ENCODE data around the gene DLL3. TPM values are rescaled to one million over a fixed set of nuclear protein-coding genes. Genes with fewer than 3 reads are reported as not detected.

Gene DLL3
- total RNA-seq, 1 donor from 2014 or later: not detected

DNA sequence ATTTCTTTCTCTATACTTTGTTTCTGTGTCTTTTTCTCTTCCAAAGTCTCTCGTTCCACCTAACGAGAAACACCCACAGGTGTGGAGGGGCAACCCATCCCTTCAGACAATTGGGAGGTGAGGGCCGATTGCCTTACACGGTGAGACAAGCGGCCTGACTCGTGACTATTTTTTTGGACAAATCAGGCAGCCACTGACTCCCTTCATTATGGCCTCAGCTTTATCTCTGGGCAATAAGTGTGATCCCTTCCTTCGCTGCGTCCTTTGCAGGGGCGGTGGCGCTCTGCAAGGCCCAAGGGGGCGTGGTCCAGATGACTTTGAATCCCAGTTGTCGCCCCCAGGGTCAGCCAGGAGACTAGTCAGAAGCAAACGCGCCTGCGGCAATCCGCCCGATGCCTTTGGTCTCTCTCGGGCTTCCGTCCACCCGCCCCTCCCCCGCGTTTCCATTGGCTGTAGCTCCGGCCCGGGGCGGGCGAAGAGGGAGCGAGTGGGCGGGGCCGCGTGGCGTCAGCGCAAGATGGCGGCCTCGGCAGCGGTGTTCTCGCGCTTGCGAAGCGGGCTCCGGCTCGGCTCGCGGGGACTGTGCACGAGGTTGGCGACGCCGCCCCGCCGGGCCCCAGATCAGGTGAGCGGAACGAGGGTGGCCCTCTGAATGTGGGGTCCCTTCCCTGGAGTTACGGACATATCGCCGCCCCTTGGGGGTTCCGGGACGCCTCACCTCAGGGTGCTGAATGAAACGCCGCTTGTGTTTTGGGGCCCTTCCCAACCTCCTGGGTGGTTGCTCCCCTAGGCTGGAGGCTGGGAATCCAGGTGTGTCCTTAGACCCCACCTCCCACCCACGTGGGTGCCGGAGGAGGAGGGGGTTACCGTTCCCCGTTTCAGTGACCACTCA, 18.2 kb upstream of the DLL3 start, which contains the start of gene TIMM50:
Gene TIMM50, plus strand, starts transcription at position 502 of the 892 bp plus-strand sequence. Its CDS starts 16 bp downstream, at position 518.
- ATAC-seq: peak; percentile 98

DNA sequence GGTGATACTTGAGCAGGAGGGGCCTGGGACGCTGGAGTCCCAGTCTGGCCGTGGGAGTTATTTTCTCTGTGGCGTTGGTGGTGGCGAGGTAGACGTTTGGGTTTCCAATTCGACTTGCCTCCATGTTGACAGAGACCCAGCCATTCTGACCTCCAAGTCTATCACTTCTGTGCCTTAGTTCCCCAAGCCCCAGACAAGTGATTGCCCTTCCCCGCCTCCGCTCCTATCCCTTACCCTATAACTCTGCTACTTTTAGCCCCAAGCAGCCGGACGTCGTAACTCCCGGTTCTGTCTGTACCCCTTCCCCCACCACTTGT, 17.6 kb upstream of the DLL3 start:
- DNase-seq: no peak
- no peak for ATAC-seq
- intact Hi-C loops (cut with micrococcal nuclease): loop anchor here (10.0 kb wide), 1 partner anchor 54 kb away; the partner anchor contains the start of gene EID2B

More for the DNA sequence above, 18.2 kb upstream of the DLL3 start, which contains the start of gene TIMM50:
- intact Hi-C loops (cut with micrococcal nuclease): loop anchor here (10.0 kb wide), 1 partner anchor 54 kb away; the partner anchor contains the start of gene EID2B
- DNase-seq: peak; percentile 99

DNA sequence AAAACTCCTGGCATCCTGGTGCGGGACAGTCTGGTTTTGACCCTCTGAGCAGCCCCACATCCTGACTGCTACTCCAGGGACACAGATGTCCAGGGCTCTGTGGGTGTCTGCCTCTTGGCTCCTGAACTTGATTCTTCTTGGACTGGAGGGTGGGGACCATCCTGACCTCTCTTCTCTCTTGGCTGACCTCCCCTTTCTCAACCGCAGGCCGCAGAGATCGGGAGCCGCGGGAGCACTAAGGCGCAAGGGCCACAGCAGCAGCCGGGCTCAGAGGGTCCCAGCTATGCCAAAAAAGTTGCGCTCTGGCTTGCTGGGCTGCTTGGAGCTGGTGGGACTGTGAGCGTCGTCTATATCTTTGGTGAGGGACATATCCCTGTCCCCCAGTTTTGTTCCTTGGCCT, 17.1 kb upstream of the DLL3 start:
- intact Hi-C loops (cut with micrococcal nuclease): loop anchor here (10.0 kb wide), 1 partner anchor 53 kb away; the partner anchor contains the start of gene EID2B
- no peak for ATAC-seq
- DNase-seq: no peak

DNA sequence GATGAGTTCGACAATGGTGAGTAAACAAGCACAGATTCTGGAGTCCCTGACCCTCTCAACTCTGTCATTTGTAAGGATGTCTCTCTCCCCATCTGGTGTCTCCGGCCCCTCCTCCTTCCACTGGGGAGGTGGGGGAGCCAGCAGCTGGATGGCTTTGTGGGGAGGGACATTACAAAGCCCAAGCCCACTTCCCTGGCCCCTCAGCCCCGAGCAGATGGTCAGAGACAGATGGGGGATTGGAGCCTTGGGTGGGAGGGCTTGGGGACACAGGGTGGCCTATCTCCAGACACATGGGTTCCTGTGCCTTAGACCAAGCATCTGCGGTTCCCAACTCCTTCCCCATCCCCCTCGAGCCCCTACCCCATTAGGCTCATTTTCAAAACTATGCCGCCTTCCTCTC, 15.6 kb upstream of the DLL3 start:
- no peak for DNase-seq
- no peak for ATAC-seq
- intact Hi-C loops (cut with micrococcal nuclease): loop anchor here (10.0 kb wide), 1 partner anchor 52 kb away; the partner anchor contains the start of gene EID2B

DNA sequence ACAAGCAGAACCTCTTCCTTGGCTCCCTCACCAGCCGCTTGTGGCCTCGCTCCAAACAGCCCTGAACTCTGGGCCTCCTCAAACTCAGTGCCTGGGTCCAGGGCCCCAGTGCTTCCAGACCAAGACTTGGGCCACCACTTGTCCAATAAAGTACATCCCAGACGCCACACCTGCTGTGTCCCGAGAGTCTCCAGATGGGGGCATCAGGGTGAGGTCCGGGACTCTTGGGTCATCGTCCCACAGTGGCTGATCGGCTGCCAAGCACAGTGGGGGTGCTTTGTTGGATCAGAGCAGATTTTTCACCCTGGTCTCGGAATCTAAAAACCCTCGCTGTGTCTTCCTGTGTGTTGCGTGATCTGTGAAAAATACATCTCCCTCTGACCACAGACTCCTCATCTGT, 9.0 kb upstream of the DLL3 start:
- intact Hi-C loops (cut with micrococcal nuclease): loop anchor here (10.0 kb wide), 1 partner anchor 45 kb away; the partner anchor contains the start of gene EID2B
- DNase-seq (no peak), ATAC-seq (no peak)

DNA sequence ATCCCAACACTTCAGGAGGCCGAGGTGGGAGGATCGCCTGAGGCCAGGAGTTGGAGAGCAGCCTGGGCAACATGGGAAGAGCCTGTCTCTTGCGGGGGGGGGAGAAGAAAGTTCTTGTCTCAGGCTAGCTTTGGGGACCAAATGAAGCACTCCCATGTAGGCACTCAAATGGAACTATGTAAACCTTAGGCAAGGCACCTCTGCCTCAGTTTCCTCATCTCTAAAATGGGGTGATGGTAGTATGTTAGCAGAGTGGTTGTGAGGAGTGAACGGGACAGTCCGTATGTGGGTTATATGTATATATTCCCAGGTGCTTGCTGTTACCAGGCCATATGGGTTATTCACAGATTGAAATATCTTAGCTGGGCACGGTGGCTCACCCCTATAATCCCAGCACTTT, 6.5 kb upstream of the DLL3 start:
- ATAC-seq (no peak), DNase-seq (no peak)
- intact Hi-C loops (cut with micrococcal nuclease): no loop called here

DNA sequence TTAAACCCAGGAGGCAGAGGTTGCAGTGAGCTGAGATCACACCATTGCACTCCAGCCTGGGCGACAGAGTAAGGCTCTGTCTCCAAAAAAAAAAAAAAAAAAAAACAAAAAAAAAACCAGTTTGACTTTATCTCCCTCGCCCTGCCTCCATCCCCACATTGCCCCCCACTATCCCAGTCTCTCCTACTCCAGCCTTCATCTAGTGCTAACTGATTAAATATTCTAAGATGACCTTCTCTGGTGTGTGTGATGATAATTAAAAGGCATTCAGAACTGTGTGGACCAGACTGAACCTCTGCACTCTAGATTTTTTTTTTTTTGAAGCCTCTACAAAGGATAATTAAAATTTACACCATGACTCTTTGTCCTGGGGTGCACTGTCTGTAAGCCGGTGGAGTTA, 6.0 kb upstream of the DLL3 start:
- ATAC-seq (no peak), DNase-seq (no peak)
- intact Hi-C loops (cut with micrococcal nuclease): no loop called here

DNA sequence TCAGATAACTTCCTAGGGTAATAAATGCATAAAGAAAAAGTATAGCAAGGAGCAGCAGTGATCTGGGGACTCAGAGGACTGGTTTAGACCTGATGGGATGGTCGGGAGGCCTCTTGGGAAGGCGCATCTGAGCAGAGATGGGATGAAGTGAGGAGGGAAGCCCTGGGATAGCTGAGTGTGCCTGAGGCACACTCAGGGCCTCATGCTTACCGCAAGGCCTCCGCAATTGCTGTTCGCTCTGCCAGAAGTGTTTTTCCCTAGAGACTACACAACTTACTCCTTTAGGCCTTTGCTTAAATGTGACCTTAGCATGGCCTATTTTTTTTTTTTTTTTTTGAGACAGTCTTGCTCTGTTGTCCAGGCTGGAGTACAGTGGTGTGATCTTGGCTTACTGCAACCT, 4.1 kb upstream of the DLL3 start:
- DNase-seq (no peak), ATAC-seq (no peak)
- intact Hi-C loops (cut with micrococcal nuclease): no loop called here

DNA sequence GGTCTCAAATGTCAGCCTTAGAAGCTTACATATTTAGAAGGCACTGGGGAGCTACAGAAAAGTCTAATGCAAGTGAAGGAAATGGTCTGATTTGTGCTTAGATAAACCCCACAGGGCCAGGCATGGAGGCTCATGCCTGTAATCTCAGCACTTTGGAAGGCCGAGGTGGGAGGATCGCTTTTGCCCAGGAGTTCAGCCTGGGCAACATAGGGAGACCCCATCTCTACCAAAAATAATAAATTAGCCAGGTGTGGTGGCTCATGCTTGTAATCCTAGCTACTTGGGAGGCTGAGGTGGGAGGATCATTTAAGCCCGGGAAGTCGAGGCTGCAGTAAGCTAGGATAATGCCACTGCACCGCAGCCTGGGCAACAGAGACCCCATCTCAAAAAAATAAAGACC, 2.7 kb upstream of the DLL3 start:
- intact Hi-C loops (cut with micrococcal nuclease): no loop called here
- ATAC-seq: no peak
- no peak for DNase-seq

DNA sequence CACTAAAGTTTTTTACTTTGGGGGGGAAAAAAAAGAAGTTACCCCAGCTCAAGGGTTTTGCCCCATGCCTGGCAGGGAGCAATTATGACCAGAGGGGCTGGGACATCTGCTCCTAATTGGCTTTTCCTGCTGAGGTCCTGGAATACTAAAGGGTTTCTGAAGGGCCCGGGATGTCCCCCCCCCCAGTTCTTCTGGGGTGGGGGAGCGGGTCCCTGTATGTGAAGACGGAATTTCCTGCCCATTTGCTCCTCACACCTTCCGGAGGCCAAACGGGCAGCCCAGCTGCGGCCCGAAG, 1.1 kb upstream of the DLL3 start:
- ATAC-seq (no peak), DNase-seq (no peak)
- intact Hi-C loops (cut with micrococcal nuclease): no loop called here

DNA sequence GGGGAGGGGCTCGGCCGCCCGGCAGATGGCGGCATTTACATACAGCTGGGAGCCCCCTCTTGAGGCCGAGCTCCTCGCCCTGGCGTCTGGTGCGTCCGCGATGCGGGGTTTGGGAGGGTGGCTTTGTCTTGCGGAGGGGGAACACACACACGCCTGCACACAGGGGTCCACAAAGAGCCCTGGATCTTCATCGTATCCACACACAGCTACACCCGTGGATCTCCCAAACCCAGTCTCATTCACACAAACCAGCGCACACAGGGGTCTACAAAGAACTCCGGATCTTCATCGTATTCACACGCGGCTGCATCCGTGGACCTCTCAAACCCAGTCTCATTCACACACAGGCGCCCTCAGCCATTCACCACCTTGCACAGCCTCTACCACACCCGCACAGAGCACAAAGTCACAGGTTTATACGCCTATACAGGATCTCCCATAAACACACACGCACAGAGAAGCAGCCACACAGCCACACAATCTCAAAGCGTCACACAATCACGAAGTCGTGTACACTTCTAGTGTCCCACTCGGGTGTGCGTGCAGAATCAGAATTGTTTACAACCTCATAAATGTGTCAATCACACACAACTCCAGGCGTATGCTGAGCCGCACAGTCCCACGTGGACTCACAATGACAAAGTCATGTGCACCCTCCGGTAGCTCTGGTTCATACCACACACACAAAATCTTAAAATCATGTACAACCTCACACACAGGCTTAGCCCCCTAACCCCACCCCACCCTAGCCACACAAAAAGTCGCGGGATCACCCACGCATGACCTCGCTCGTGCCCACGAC, 550 bp upstream of the DLL3 start:
- intact Hi-C loops (cut with micrococcal nuclease): no loop called here
- ATAC-seq: peak; percentile 49
- peak; percentile 43 for DNase-seq

DNA sequence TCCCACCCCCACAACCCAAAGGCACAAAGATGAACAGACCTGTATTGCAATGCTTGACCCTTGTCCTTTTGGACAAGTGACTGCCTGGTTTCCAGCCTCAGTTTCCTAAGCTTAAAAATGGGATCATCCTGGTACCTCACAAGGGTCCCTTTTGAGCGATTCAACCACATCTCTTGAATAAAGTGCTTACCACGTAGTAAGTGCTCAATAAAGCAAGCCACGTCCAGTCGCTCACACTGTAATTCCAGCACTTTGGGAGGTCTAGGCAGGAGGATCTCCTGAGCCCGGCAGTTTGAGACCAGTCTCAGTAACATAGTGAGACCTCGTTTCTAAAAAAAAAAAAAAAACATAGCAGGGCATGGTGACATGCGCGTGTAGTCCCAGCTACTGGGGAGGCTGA, 1.2 kb downstream of the DLL3 start:
- intact Hi-C loops (cut with micrococcal nuclease): no loop called here
- DNase-seq (no peak), ATAC-seq (no peak)

DNA sequence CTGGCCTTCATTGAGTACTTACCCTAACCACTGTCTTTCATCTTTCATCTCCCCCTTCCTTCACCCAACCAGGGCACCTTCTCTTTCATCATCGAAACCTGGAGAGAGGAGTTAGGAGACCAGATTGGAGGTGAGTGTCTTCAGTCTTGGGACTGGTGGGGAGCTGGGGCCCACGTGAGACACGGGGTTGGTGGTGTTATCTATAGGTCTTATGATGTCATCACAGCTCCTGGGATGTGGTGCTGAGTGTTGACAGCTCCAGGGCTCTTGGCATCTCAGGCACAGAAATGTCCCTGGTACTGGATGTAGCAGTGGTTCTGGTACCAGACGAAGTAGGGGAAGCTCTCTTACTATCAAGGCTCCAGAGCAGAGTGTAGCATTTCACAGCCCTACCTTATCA, 1.8 kb downstream of the DLL3 start:
- DNase-seq: no peak
- intact Hi-C loops (cut with micrococcal nuclease): no loop called here
- no peak for ATAC-seq

DNA sequence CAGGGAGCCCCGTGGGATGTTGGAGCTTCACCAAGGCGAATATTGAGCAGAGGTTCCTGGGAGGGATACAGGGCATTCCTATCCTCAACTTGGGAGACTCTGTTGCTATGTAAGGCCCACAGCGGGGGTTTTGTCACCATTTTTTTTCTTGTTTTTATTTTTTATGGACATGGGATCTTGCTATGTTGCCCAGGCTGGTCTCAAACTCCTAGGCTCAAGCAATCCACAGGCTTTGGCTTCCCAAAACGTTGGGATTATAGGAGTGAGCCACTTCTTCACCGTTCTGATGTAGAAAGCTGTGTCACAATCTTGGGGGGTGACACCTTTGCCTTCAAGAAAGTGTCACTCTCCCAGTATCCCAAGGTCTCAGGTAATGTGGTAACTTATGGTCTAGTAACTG, 2.6 kb downstream of the DLL3 start:
- DNase-seq: no peak
- ATAC-seq: no peak
- intact Hi-C loops (cut with micrococcal nuclease): no loop called here

DNA sequence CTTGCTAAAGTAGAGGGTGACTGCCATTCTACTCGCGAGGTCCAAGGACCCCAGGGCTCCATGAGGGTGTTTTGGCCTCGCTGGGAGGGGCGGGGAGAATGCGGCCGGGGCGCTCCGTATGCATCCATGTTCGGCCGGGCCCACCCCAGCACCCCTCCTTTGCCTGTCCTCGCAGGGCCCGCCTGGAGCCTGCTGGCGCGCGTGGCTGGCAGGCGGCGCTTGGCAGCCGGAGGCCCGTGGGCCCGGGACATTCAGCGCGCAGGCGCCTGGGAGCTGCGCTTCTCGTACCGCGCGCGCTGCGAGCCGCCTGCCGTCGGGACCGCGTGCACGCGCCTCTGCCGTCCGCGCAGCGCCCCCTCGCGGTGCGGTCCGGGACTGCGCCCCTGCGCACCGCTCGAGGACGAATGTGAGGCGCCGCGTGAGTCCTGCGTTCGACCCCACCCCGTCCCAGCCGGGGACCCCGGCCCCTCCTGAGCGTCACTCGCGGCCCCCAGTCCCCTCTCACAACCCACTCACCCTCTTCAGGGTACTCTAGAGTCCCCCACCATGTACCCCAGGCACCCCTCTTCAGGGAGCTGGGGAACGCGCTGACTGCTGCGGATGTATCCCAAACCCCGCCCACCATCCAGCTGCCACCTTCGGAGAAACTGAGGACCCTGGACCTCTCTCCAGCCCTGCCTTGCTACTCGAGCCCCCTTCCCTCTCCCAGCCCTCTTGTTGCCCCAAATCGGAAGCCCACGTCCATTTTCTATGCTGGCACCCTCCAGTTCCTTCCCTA, 4.1 kb downstream of the DLL3 start:
- DNase-seq: peak; percentile 79
- ATAC-seq: peak; percentile 79
- intact Hi-C loops (cut with micrococcal nuclease): no loop called here

DNA sequence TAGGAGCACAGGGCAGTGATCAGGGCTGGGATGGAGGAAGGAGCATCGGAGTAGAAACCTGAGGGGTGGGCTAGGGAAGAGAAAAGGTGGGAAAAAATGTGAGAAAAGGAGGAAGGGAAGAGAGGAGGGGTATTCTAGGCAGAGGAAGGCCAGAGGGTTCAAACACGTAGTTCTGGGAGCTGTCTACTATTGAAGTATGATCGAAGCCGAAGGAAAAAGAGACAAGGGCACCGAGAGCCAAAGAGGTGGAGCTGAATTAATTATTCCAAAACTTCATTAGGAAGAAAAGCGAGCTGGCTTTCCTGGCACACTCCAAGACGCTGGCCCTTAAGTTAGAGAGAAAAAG, 7.8 kb downstream of the DLL3 start:
- no peak for DNase-seq
- no peak for ATAC-seq
- intact Hi-C loops (cut with micrococcal nuclease): no loop called here

DNA sequence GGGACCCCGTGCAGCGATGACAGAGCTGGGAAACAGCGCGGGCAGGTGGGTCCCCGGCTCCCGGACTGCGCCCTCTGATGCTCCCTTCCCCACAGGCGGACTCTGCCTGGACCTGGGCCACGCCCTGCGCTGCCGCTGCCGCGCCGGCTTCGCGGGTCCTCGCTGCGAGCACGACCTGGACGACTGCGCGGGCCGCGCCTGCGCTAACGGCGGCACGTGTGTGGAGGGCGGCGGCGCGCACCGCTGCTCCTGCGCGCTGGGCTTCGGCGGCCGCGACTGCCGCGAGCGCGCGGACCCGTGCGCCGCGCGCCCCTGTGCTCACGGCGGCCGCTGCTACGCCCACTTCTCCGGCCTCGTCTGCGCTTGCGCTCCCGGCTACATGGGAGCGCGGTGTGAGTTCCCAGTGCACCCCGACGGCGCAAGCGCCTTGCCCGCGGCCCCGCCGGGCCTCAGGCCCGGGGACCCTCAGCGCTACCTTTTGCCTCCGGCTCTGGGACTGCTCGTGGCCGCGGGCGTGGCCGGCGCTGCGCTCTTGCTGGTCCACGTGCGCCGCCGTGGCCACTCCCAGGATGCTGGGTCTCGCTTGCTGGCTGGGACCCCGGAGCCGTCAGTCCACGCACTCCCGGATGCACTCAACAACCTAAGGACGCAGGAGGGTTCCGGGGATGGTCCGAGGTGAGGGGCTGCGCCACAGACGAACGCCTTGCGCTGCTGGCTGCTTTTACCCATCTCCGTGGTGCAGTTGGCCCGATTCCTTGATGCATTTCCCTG, 8.4 kb downstream of the DLL3 start:
- peak; percentile 57 for DNase-seq
- ATAC-seq: peak; percentile 64

DNA sequence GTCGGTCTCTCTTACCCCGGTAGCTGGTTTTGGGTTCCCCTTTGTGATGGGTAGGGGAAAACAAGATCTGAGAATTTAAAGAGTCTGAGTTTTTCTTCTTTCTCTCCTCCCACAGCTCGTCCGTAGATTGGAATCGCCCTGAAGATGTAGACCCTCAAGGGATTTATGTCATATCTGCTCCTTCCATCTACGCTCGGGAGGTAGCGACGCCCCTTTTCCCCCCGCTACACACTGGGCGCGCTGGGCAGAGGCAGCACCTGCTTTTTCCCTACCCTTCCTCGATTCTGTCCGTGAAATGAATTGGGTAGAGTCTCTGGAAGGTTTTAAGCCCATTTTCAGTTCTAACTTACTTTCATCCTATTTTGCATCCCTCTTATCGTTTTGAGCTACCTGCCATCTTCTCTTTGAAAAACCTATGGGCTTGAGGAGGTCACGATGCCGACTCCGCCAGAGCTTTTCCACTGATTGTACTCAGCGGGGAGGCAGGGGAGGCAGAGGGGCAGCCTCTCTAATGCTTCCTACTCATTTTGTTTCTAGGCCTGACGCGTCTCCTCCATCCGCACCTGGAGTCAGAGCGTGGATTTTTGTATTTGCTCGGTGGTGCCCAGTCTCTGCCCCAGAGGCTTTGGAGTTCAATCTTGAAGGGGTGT, 9.1 kb downstream of the DLL3 start:
- intact Hi-C loops (cut with micrococcal nuclease): no loop called here
- DNase-seq (no peak), ATAC-seq (no peak)

More for the DNA sequence above, 8.4 kb downstream of the DLL3 start:
- intact Hi-C loops (cut with micrococcal nuclease): no loop called here

Data from left ventricle myocardium superior (tissue), 1 donor.